Left cardiac atrium (tissue), 4 donors: Measurements from ENCODE around the gene NRBF2. TPM values are rescaled to one million over a fixed set of nuclear protein-coding genes. Genes with fewer than 3 reads are reported as not detected.

Source experiments
- ATAC-seq, 2 donors: fragments of 200-7000 bp; cut with Tn5 transposase; one replicate each; pipeline ENCODE4 v1.9.1; 2020; ENCODE audit warnings: mild to moderate bottlenecking in 2 of 2, moderate library complexity in 2 of 2
- DNase-seq: peaks from one replicate; pipeline ENCODE4 v3.0.0-alpha.2; 2020
- intact Hi-C, 2 donors: fragments of 100-400 bp; cut with DNase I; formaldehyde crosslinking; loops; one replicate each; pipeline versions ENCODE4 v1.14.1 to v1.15.1; 2022 to 2023
- total RNA-seq, 2 donors: library from RNA; stranded (reverse); fragmentation: NEBNext Ultra II Directional; extraction: Animal tissue kit (Norgen Biotek cat#: 25700); gene quantifications; one replicate each; pipeline ENCODE4 v1.2.1, GENCODE V29; 2021
- donor health status: DM: no; HTN: yes; CAD: no.
- donor health status: DM: no; HTN: yes; CAD: no; lungs with severe emphysema.
- donor health status: DM: yes; HTN: yes; CAD: no.
- donor health status: Dilated cardiomyopathy.

The NRBF2 gene
- total RNA-seq, 2 donors from 2014 or later: 12.7 to 18.7 TPM

DNA sequence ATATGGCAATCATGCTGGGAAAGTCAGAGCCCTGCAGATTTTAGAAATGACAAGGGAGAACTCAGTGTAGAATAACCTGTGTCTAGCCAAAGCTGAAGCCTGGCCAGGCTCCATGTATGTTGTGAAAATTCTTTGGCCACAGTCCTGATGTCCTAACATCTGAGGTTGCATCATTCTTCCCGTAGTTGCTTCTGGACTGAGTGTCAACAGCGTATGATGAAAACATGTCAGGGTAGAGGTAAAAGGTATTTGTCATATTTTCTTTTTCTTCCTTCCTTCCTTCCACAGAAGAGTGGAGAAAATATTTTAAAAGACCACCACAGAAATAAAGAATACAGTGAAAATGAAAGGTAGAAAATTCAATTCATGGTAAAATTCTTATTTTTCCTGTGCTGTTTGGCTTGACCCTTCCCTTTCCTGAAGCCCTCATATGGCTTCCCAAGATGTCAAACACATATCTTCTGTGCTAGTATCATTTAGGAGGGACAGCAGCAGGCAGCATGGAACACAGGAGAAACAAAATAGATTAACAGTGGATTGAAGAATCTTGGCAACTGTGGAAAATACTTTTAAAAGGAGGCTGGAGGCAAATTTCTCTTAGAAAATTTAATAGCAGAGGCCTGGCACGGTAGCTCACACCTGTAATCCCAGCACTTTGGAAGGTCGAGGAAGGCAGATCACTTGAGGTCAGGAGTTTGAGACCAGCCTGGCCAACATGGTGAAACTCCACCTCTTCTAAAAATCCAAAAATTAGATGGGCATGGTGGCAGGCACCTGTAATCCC, 18.9 kb upstream of the NRBF2 start:
- DNase-seq: peak; percentile 70
- intact Hi-C loops: no loop called here
- ATAC-seq: peak; percentile 68 to 85

DNA sequence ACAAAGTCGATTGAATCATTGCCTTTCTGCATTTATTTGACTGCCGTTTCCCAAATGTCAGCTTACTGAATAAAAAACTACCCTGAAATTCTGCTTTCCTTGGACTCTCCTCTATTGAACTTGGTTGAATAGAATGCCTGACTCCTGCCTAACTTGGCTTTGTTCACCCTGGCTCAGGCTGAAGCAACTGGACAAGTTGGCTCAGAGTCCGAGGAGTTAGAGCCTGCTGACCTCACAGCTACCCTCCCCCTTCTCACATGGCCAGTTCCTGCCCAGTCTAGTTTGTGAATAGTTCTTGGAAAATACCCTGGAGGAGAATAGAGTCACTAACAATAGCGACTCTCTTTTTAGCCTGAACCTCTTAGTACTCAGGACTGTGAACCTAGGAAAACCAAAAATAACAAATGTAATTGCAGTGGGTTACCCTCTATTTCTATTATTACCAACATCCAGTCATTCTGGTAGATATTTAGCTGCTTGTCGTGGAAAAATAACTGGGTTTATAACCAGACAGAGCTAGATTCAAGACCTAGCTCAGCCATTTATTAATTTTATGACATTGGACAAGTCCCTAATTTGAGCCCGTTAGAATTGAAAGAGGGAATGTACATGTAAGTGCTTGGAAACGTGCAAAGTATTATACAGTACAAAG, 17.3 kb upstream of the NRBF2 start:
- intact Hi-C loops: no loop called here
- DNase-seq (peak; percentile 88), ATAC-seq (peak; percentile 95 to 96)

DNA sequence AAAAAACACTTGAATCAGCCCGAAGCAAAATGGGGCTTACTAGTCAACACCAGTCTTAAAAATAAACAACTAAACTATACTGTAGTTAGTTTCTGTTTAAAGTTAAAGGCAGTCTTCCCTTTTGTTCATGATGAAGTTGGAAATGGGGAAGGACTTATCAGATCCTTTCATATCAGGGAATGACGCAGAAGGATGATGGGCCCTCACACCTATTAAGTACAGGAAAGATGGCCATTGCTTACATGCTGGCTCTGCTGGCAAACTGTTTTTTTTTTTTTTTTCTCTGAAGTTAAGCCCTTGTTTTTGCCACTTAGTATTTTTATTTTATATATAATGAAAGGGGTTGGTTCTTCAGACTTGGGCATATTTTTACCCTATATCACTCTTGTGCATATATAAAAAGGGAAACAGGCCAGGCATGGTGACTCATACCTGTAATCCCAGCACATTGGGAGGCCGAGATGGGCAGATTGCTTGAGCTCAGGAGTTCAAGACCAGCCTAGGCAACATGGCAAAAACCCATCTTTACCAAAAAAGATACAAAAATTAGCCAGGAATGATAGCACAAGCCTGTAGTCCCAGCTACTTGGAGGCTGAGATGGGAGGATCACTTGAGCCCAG, 16.6 kb upstream of the NRBF2 start:
- intact Hi-C loops: no loop called here
- DNase-seq: no peak
- ATAC-seq: no peak

DNA sequence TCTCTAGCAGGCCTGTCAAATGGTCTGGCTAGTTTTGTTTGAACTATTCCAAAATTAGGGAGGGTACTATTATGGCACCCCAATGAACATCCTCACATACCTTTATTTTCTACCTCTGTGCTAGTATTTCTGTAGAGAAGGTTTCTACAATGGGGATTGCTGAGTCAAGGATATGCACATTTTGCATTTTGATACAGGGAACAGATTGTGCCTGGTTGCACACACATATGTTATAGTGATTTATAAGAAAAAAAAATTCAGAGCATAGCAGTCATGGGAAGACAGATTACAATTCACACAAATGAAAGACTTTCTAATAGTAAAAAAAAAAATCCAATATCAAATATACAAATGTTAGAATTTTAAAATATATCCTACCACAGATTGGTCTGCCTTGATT, 14.1 kb upstream of the NRBF2 start:
- DNase-seq (no peak), ATAC-seq (no peak)
- intact Hi-C loops: no loop called here

DNA sequence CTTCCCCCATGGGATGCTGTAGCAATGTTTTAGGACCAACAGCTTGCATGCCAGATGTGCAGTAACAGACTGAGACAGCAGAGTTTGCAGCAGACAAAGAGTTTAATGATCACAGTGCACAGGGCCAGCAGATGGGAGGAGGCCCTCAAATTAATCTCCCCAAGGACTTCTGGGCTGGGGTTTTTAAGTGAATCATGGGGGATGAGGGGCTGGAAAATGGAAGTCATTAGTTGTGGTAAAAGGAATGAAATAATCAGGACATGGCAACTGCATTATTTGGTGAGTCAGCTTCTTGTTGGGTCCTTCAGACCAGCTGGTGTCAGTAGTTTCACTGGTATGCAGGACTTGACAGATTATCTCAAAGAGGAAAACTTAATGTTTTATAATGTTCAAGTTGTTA, 12.6 kb upstream of the NRBF2 start:
- intact Hi-C loops: no loop called here
- ATAC-seq (peak in 1 of 2 donors; percentile 80), DNase-seq (no peak)

DNA sequence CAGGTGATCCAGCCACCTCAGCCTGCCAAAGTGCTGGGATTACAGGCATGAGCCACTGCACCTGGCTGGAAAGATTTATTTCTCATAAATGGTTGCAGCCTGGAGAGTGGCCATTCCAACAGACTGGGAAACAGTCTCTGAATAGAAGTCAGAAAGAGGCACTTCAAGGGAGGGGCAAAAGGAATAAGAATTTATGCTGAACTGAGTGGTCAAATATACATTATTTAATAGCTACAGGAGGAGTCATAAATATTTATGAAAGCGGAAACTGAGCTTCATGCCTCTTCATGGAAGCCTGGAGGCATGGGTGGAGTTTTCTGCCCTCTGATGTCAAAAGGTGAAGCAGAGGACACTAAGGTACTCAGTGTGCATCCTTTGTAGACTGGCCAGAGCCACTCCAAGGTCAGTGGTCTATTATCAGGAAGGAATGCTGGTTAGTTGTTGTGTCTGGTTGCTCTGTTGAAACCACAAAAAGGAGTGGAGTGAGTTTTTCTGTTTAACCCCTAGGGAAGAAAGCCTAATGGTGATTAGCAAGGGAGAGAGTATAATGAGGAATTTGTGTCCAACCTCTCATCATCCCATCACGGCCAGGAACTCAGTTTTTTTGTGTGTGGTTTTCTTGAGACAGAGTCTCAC, 9.3 kb upstream of the NRBF2 start:
- DNase-seq (no peak), ATAC-seq (no peak)

DNA sequence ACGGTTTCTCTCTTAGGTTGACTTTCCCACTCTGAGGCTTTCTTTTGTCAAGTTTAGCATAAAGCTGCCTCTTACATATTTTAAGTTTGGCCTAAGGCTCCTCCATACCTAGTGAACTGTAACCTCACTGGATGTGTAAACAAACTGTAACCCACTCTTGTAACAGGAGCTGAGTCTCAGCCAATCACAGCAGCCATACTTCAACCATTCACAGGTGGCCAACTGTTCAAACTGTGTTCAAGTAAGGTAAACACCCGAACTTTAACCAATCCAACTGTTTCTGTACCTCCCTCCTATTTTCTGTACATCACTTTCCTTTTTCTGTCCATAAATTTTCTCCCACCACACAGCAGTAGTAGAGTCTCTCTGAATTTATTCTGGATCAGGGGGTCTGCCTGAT, 7.7 kb upstream of the NRBF2 start:
- intact Hi-C loops: no loop called here

More for the DNA sequence above, 9.3 kb upstream of the NRBF2 start:
- intact Hi-C loops: no loop called here

DNA sequence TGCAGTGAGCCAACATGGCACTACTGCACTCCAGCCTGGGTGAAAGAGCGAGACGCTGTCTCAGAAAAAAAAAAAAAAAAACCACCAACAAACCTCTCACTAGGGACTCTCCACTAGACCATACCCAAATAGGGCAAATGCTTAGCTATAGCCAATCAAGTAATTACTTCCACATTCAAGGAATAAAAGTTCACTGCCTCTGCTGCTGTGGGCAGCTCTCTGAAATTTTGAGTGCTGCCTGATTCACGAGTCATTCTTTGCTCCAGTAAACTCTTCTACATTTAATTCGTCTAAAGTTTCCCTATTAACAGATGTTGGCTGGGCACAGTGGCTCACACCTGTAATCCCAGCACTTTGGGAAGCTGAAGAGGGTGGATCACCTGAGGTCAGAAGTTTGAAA, 4.7 kb upstream of the NRBF2 start:
- intact Hi-C loops: no loop called here
- no peak for DNase-seq

More for the DNA sequence above, 7.7 kb upstream of the NRBF2 start:
- ATAC-seq (no peak), DNase-seq (no peak)

DNA sequence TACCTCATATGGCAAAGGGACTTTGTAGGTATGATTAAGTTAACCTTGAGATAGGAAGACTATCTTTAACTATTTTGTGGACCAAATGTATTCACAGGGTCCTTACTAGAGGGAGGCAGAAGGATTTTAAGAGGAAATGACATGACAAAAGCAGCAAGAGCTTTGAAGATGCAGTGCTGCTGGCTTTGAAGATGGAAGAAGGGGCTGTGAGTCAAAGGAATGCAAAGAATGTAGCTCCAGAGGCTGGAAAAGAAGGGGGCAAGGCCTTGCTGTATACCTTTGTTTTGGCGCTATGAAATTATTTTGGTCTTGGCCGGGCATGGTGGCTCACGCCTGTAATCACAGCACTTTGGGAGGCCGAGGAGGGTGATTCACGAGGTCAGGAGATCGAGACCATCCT, 3.2 kb upstream of the NRBF2 start:
- intact Hi-C loops: loop anchor here in 1 of 2 donors (10.0 kb wide), 1 partner anchor 135 kb away; no protein-coding TSS in a partner anchor
- no peak for DNase-seq
- no peak for ATAC-seq

More for the DNA sequence above, 4.7 kb upstream of the NRBF2 start:
- ATAC-seq: no peak

DNA sequence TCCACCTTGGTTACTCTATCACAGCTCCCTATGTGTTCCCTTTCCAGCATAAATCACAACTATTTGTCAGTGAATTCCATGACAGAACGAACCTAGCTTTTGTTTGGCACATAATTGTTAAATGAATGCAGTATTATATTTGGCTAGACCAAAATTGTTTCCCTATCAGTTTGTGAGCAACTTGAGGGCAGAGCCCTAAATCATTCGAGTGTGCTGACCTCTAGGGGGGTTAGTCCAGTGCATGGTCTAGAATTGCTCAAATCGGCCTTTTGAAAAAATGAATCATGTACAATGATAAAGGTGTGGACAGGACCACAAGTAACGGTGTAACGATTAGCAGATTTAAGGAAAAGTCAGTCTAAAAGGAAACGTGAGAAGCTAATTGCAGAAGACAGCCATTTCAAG, 475 bp upstream of the NRBF2 start:
- intact Hi-C loops: loop anchor here in 1 of 2 donors (10.0 kb wide), 1 partner anchor 138 kb away; no protein-coding TSS in a partner anchor
- ATAC-seq (no peak), DNase-seq (no peak)

DNA sequence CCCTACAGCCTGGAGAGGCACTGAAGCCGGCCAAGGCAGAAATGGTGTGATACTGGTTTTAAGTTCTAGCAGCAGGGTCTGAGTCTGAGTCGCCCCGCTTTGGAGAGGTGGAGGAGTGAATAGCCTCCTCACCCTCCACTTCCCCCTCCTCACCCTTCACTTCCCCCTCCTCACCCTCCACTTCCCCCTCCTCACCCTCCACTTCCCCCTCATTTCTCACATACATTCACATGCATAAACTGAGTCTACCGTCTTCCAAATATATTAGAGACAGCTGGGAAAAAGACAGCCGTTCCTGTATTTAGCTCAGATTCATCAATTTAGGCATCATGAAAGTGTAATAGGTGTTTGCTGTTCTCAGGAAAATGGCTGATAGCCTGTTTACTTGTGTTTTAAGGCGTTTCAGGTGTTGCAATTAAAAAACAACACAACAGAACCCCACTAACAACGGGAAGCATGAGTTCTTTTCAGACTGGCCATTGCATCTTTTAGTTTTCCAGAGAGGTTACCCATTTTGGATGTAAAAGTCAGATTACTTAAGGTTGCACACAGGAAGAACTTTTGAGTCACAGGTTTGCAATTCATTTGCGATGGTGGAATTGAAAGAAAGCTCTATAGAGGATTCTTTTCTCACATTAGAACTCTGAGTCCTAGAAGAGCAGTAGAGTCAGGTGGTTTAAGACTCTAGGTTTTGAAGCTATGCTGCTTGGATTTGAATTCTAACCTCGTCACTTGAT, 861 bp downstream of the NRBF2 start:
- ATAC-seq (no peak), DNase-seq (no peak)
- intact Hi-C loops: loop anchor here in 1 of 2 donors (10.0 kb wide), 1 partner anchor 139 kb away; no protein-coding TSS in a partner anchor

DNA sequence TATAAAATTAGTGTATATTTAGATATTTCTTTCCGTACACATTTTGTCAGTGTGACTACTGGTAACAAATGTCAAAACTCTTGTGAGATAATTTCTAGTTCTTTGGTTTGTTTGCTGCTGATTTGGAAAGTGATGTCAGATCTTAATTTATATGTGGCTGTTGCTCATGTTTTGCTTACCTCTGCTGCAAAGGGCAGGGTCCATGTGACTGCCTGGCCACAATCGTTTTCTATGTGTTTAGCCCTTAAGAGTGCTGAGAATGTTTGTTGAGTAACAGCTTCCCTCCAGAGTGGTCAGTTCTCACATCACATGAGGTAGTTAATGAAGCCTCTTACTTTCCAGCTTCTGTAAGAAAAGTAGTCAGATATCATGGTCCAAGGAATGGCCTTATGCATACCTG, 4.2 kb downstream of the NRBF2 start:
- intact Hi-C loops: loop anchor here in 1 of 2 donors (10.0 kb wide), 1 partner anchor 143 kb away; no protein-coding TSS in a partner anchor
- DNase-seq (no peak), ATAC-seq (no peak)

DNA sequence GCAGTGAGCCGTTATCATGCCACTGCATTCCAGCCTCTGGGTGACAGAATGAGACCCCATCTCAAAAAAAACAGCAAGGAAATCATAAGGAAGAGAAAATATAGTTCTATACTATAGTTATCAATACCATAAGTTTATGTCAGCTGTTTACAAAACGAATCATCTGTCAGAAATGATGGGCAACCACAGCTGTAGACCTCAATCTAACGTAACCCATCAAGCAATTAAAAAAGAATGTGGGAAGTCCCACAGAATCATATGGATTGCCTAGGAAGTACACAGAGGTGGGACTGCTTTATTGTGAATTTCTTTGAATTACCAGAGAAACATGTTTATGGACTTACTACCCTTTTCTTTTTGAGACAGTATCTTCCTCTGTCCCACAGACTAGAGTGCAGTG, 6.9 kb downstream of the NRBF2 start:
- intact Hi-C loops: no loop called here
- ATAC-seq (no peak), DNase-seq (no peak)

DNA sequence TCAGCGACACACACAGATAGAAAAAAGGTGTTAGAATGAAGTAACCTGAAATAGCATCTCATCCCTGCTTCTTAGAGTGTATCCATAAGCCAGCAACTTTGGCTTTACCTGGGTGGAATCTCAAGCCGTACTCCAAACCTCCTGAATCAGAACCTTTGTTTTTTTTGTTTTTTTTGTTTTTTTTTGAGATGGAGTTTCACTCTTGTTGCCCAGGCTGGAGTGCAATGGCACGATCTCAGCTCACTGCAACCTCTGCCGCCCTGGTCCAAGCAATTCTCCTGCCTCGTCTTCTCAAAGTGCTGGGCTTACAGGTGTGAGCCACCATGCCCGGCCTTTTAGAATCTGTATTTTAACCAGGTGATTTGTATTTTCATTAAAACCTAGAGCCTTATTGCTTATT, 9.0 kb downstream of the NRBF2 start:
- intact Hi-C loops: no loop called here

DNA sequence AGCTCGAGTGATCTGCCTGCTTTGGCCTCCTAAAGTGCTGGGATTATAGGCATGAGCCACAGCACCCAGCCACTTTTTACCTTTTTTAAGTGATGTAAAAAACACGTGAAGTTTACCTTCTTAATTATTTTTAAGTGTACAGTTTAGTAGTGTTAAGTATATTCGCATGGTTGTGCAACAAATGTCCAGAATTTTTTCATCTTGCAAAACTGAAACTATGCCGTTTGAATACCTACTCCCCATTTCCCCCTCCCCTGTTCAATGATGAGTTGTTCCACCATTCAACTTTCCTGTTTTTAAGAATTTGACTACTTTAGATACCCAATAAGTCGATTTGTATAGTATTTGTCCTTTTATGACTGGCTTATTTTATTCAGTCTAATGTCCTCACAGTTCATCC, 10.9 kb downstream of the NRBF2 start:
- ATAC-seq: no peak
- intact Hi-C loops: no loop called here
- no peak for DNase-seq

More for the DNA sequence above, 9.0 kb downstream of the NRBF2 start:
- DNase-seq: no peak
- no peak for ATAC-seq

DNA sequence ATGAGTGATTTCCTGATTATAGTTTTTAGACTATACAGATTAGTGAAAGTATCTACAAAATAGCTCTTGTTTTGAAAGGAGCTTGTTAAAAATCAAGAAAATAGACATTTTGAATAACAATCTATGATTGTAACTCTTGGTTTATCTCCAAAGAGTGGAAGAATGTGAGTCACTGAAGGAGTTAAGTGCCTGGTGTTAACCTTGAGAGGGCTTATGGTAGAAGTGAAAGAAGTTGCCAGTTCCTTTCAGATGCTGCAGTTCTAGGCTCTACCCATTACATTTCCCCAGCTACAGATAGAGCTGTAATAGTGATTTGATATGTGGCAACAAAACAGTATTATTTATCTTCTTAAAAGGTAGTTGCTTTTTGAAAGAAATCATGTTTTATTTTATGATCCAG, 12.7 kb downstream of the NRBF2 start:
- DNase-seq: no peak
- ATAC-seq: no peak
- intact Hi-C loops: no loop called here

DNA sequence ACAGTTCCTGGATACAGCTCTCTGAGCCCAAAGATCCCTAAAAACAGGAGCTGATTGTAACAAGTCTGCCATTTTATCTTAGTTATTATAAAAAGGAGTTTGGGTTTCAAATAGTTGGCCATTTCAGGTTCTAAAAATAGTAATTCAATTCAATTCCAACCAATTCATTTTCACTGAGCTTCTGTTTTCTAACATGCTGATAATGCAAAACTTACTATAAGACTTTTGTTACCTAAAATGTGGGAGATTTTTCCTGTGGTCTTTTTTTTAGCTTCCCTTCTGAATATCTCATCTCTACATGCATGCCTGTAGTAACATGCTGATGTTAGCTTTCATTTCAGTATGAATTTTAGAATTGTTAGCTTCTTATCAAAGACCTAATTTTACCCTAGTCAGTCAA, 13.4 kb downstream of the NRBF2 start:
- DNase-seq (no peak), ATAC-seq (no peak)
- intact Hi-C loops: no loop called here

DNA sequence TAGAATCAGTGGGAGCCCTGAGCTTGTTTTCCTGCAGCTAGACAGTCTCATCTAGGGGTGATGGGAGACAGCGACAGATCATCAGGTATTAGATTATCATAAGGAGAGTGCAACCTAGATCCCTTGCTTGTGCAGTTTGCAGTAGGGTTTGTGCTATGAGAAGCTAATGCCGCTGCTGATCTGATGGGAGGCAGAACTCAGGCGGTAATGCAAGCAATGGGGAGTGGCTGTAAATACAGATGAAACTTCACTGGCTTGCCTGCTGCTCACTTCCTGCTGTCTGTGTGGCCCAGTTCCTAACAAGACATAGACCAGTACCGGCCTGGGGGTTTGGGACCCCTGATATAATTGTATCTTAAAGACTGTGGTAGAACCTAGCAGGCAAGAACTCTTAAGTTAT, 17.6 kb downstream of the NRBF2 start:
- intact Hi-C loops: no loop called here
- DNase-seq (no peak), ATAC-seq (no peak)
